ENCODE measurements around the gene MOB2.

GRCh38 chr11:1484695-1485503, 1.7 kb downstream of the MOB2 start:
- TF ChIP-seq CTCF (IDR thresholded peaks at IDR 0.05) (no peak), POLR2A (IDR thresholded peaks at IDR 0.05) (no peak), POLR2AphosphoS5 (IDR thresholded peaks at IDR 0.05) (no peak)

All from breast epithelium (tissue), 3 donors.